Measurements from ENCODE around the gene SIL1.
"Not testable (repeated sequence)": the region's sequence is repeated elsewhere in the genome, so short reads cannot be mapped to it uniquely, and the experiment has no call there.

Gene SIL1

GRCh38 chr5:139137697-139138096 is 60.5 kb downstream of the SIL1 start:
- no peak for DNase-seq

GRCh38 chr5:139134906-139135305 is 63.3 kb downstream of the SIL1 start:
- no peak for DNase-seq

GRCh38 chr5:139133282-139133681 is 64.9 kb downstream of the SIL1 start:
- DNase-seq = no peak

- DNase-seq = no peak
Measured at GRCh38 chr5:139132515-139132914, 65.7 kb downstream of the SIL1 start.

- DNase-seq = no peak
Measured at GRCh38 chr5:139131921-139132432, 66.2 kb downstream of the SIL1 start.

- no peak for DNase-seq
Measured at GRCh38 chr5:139131465-139131864, 66.7 kb downstream of the SIL1 start.

GRCh38 chr5:139131062-139131461 is 67.1 kb downstream of the SIL1 start:
- no peak for DNase-seq

GRCh38 chr5:139130214-139130613 is 68.0 kb downstream of the SIL1 start:
- DNase-seq = no peak

- DNase-seq = no peak
Measured at GRCh38 chr5:139126711-139127111, 71.5 kb downstream of the SIL1 start.

GRCh38 chr5:139125991-139126390 is 72.2 kb downstream of the SIL1 start:
- no peak for DNase-seq

GRCh38 chr5:139124774-139125520 is 73.2 kb downstream of the SIL1 start:
- DNase-seq = no peak

GRCh38 chr5:139121120-139121519 is 77.0 kb downstream of the SIL1 start:
- DNase-seq = no peak

- DNase-seq = no peak
Measured at GRCh38 chr5:139120521-139120920, 77.6 kb downstream of the SIL1 start.

GRCh38 chr5:139118804-139119203 is 79.4 kb downstream of the SIL1 start:
- DNase-seq = no peak

GRCh38 chr5:139117342-139117884 is 80.8 kb downstream of the SIL1 start:
- no peak for DNase-seq

- DNase-seq = no peak
Measured at GRCh38 chr5:139116100-139116655, 82.0 kb downstream of the SIL1 start.

- DNase-seq = no peak
Measured at GRCh38 chr5:139113892-139114291, 84.3 kb downstream of the SIL1 start.

- not testable (repeated sequence) for DNase-seq
Measured at GRCh38 chr5:139112362-139112761, 85.8 kb downstream of the SIL1 start.

GRCh38 chr5:139110526-139111168 is 87.5 kb downstream of the SIL1 start:
- no peak for DNase-seq

- DNase-seq = no peak
Measured at GRCh38 chr5:139108063-139108824, 89.9 kb downstream of the SIL1 start.

- no peak for DNase-seq
Measured at GRCh38 chr5:139105621-139106071, 92.5 kb downstream of the SIL1 start.

- DNase-seq = no peak
Measured at GRCh38 chr5:139104577-139105276, 93.4 kb downstream of the SIL1 start.

Measured in stimulated activated CD4-positive, alpha-beta T cell treated with anti-CD3 and anti-CD28 coated beads, Interleukin-4, amount 100 ng/mL, for 4 hours (primary cell).